B cell (primary cell): ENCODE data around the gene PIH1D1. TPM values are rescaled to one million over a fixed set of nuclear protein-coding genes. Genes with fewer than 3 reads are reported as not detected.

Source experiments
- ATAC-seq: fragments of 200-7000 bp; cut with Tn5 transposase; one replicate; pipeline ENCODE4 v1.10.0; 2021; ENCODE audit warnings: low read depth, mild to moderate bottlenecking, moderate number of reproducible peaks, moderate library complexity
- CTCF ChIA-PET: fragments of 350-600 bp; sonication (Branson Sonifier 250); formaldehyde crosslinking; loops from one replicate; lab custom pipeline; 2021; ENCODE audit warnings: antibody characterized with exemption, inconsistent platforms; lab: Charles Lee
- POLR2A ChIA-PET: fragments of 350-600 bp; sonication (Branson Sonifier 250); formaldehyde crosslinking; loops from one replicate; lab custom pipeline; 2021; ENCODE audit warnings: antibody characterized with exemption; lab: Charles Lee
- DNase-seq: peaks from one replicate; pipeline ENCODE4 v3.0.0; 2013
- H2AFZ ChIP-seq: 2 replicates; pipeline ENCODE4 v1.6.1; 2012; ENCODE audit warnings: mild to moderate bottlenecking, low read depth, low read length; ENCODE audit not compliant: insufficient read depth, poor library complexity, severe bottlenecking
- H3K27ac ChIP-seq, 2 donors: 1 replicate in 1 of 2; 2 replicates in 1 of 2; pipeline ENCODE4 v1.5.1; 2012 to 2013; ENCODE audit warnings: low read length in 2 of 2, mild to moderate bottlenecking in 2 of 2, moderate library complexity in 1 of 2
- H3K27me3 ChIP-seq, 4 experiments: fragments of 200-600 bp in 1 of 4; sonication (generic) in 1 of 4; replicated peaks in 1 of 4; 1 replicate in 2 of 4; 2 replicates in 2 of 4; pipeline versions ENCODE4 v1.6.1 to v1.7.0; 2013 to 2016; ENCODE audit warnings: low read length in 3 of 4, mild to moderate bottlenecking in 2 of 4, mixed read lengths in 1 of 4, moderate library complexity in 1 of 4; ENCODE audit not compliant: insufficient read depth in 4 of 4, control insufficient read depth in 3 of 4; ENCODE audit errors: control extremely low read depth in 1 of 4
- H3K36me3 ChIP-seq, 2 experiments: replicated peaks in 1 of 2; 1 replicate in 1 of 2; 2 replicates in 1 of 2; pipeline versions ENCODE4 v1.6.1 to v1.7.1; 2013; ENCODE audit warnings: low read length in 1 of 2; ENCODE audit not compliant: insufficient read depth in 2 of 2, control insufficient read depth in 1 of 2; ENCODE audit errors: control extremely low read depth in 1 of 2, extremely low read depth in 1 of 2
- H3K4me1 ChIP-seq, 2 donors: fragments of 200-600 bp in 1 of 2; sonication (generic) in 1 of 2; 1 replicate in 1 of 2; 2 replicates in 1 of 2; pipeline versions ENCODE4 v1.5.1 to v1.6.1; 2013 to 2017; ENCODE audit warnings: low read length in 2 of 2; ENCODE audit not compliant: control insufficient read depth in 2 of 2, insufficient read depth in 2 of 2
- H3K4me2 ChIP-seq: replicated peaks from 2 replicates; pipeline ENCODE3; 2012; ENCODE audit warnings: mild to moderate bottlenecking, low read depth, low read length; ENCODE audit not compliant: poor library complexity, severe bottlenecking
- H3K4me3 ChIP-seq, 5 experiments: fragments of 200-600 bp in 1 of 5; sonication (generic) in 1 of 5; 1 replicate in 3 of 5; 2 replicates in 2 of 5; pipeline versions ENCODE4 v1.5.1 to v1.7.0; 2011 to 2016; ENCODE audit warnings: low read length in 4 of 5, mild to moderate bottlenecking in 4 of 5, low read depth in 2 of 5, control low read depth in 1 of 5, moderate library complexity in 1 of 5; ENCODE audit not compliant: insufficient read depth in 1 of 5; ENCODE audit errors: control extremely low read depth in 1 of 5, extremely low read depth in 1 of 5
- H3K79me2 ChIP-seq: fragments of 200-600 bp; sonication (generic); one replicate; pipeline ENCODE4 v1.6.0; 2016; ENCODE audit warnings: low read length; ENCODE audit not compliant: control insufficient read depth, insufficient read depth
- H3K9ac ChIP-seq: fragments of 200-600 bp; sonication (generic); 2 replicates; pipeline ENCODE4 v1.6.1; 2017; ENCODE audit warnings: mild to moderate bottlenecking, low read length, moderate library complexity
- H3K9me3 ChIP-seq, 3 donors: one replicate each; pipeline versions ENCODE4 v1.6.1 to v1.7.1; 2013; ENCODE audit warnings: low read length in 2 of 3; ENCODE audit not compliant: control insufficient read depth in 2 of 3, insufficient read depth in 1 of 3; ENCODE audit errors: control extremely low read depth in 1 of 3
- H4K20me1 ChIP-seq: 2 replicates; pipeline ENCODE4 v1.6.0; 2012; ENCODE audit warnings: mild to moderate bottlenecking, low read length; ENCODE audit not compliant: insufficient read depth, control insufficient read depth, poor library complexity, severe bottlenecking
- H3K27ac Mint-ChIP-seq: one replicate; pipeline ENCODE4 v1.8.0; 2021; ENCODE audit warnings: mixed read lengths
- H3K27me3 Mint-ChIP-seq: one replicate; pipeline ENCODE4 v1.8.0; 2021; ENCODE audit warnings: mixed read lengths
- H3K4me1 Mint-ChIP-seq: one replicate; pipeline ENCODE4 v1.8.0; 2021; ENCODE audit warnings: mixed read lengths
- H3K4me3 Mint-ChIP-seq: one replicate; pipeline ENCODE4 v1.8.0; 2021; ENCODE audit warnings: mixed read lengths
- H3K9me3 Mint-ChIP-seq: one replicate; pipeline ENCODE4 v1.8.0; 2022; ENCODE audit warnings: mixed read lengths; ENCODE audit not compliant: insufficient read depth
- CTCF ChIP-seq: fragments of 200-600 bp; IDR thresholded peaks from one replicate; pipeline ENCODE4 v1.8.0; 2022; ENCODE audit warnings: antibody characterized with exemption, mild to moderate bottlenecking
- EZH2 ChIP-seq: IDR thresholded peaks from 2 replicates; pipeline ENCODE4 v1.6.1; 2012; ENCODE audit warnings: borderline replicate concordance, low read depth, mild to moderate bottlenecking, moderate library complexity, low read length; ENCODE audit not compliant: insufficient read depth, poor library complexity, severe bottlenecking
- WGBS: methylation state at CpG from one replicate; pipeline ENCODE4 v1.1.5; 2013; ENCODE audit warnings: missing lambda C conversion rate; ENCODE audit not compliant: insufficient coverage; 5-methylcytosine and 5-hydroxymethylcytosine counted together
- intact Hi-C: fragments of 100-400 bp; cut with micrococcal nuclease; formaldehyde crosslinking; loops from one replicate; pipeline ENCODE4 v1.10.0; 2022
- polyA plus RNA-seq: library from polyadenylated mRNA; depleted of rRNA; stranded (reverse); fragments of >200 nt; gene quantifications from 2 replicates; pipeline ENCODE4 v1.2.3, GENCODE V29; 2012
- total RNA-seq, 2 donors: library from RNA; stranded (reverse); fragments of 120-200 nt in 1 of 2; gene quantifications; 1 replicate in 1 of 2; 2 replicates in 1 of 2; pipeline versions ENCODE4 v1.2.3 to v1.2.4, GENCODE V29; 2013 to 2022

The PIH1D1 gene
- total and polyA plus RNA-seq, 2 donors (not counting 1 experiment from before 2014, with no cell fraction given): 158 to 184 TPM

GRCh38 chr19:49469828-49470614 lies 18.4 kb upstream of the PIH1D1 start:
- Mint-ChIP-seq H3K9me3 (no peaks in the 10 kb centered on the region), H3K27ac (peak overlapping the region; percentile 98), H3K27me3 (no peaks in the 10 kb centered on the region), H3K4me3 (peak overlapping the region; percentile 67), H3K4me1 (peaks cover 49% of the 10 kb centered on the region)
- peak overlapping the region; percentile 45 for H3K9ac ChIP-seq
- no peaks in the 10 kb centered on the region for H4K20me1 ChIP-seq
- H3K27me3 ChIP-seq: no peaks in the 10 kb centered on the region
- H3K4me1 ChIP-seq: peaks cover 51 to 64% of the 10 kb centered on the region in 2 donors
- peaks cover 17% of the 10 kb centered on the region for H3K79me2 ChIP-seq
- H3K27ac ChIP-seq: peak overlapping the region; percentile 96 to 98
- H3K4me3 ChIP-seq: peak overlapping the region in 1 of 5 experiments; percentile 23
- peak overlapping the region; percentile 37 for H2AFZ ChIP-seq
- ChIA-PET CTCF (interaction anchor here (0.6 to 5.7 kb wide), 35 partner anchors 9 to 372 kb away, joined by 3 to 70 read pairs (median 4); partner anchors contain the start of genes ALDH16A1, CD37, GFY and KASH5), POLR2A (interaction anchor here (0.6 to 3.5 kb wide), 17 partner anchors 9 to 206 kb away, joined by 3 to 57 read pairs (median 5); partner anchors contain the start of genes ALDH16A1, CD37, PIH1D1 and RPS11)
- peaks cover 0 to 16% of the 10 kb centered on the region in 2 experiments for H3K36me3 ChIP-seq
- intact Hi-C loops: loop anchor here (1.0 to 10.0 kb wide), 9 partner anchors 17 to 835 kb away; partner anchors contain the start of genes ALDH16A1, DBP, KASH5 and RPL13A
- DNase-seq (peak; percentile 93), ATAC-seq (peak; percentile 52)
- peaks cover 0 to 17% (median 0%) of the 10 kb centered on the region in 3 donors for H3K9me3 ChIP-seq
- TF ChIP-seq EZH2 (no peak), CTCF (peak; percentile 78)
- H3K4me2 ChIP-seq: peak overlapping the region; percentile 59
- 12% methylated on average over 20 of the region's 25 CpGs for WGBS
